ENCODE measurements around the gene ABCB10.
"Not testable (repeated sequence)": the region's sequence is repeated elsewhere in the genome, so short reads cannot be mapped to it uniquely, and the experiment has no call there.

Gene ABCB10

GRCh38 chr1:229479660-229480399 lies 78.7 kb downstream of the ABCB10 start:
- H3K27ac ChIP-seq, result peak overlapping the region; percentile 56
- H3K4me3 ChIP-seq, result no peak overlapping the region
- peaks cover 81% of the 10 kb centered on the region for H3K36me3 ChIP-seq
- no peak for TF ChIP-seq Cebpa-rat (IDR thresholded peaks at IDR 0.05)
- H3K9ac ChIP-seq, result no peak overlapping the region; the same call in 1 of the 2 replicates
- no peaks in the 10 kb centered on the region for H3K27me3 ChIP-seq
- H3K4me2 ChIP-seq, result peak overlapping the region; percentile 62
- H4K20me1 ChIP-seq, result peaks cover 5% of the 10 kb centered on the region; the same call in 1 of the 2 replicates
- H3K4me1 ChIP-seq, result peaks cover 34% of the 10 kb centered on the region
- no peaks in the 10 kb centered on the region for H3K9me3 ChIP-seq

DNA sequence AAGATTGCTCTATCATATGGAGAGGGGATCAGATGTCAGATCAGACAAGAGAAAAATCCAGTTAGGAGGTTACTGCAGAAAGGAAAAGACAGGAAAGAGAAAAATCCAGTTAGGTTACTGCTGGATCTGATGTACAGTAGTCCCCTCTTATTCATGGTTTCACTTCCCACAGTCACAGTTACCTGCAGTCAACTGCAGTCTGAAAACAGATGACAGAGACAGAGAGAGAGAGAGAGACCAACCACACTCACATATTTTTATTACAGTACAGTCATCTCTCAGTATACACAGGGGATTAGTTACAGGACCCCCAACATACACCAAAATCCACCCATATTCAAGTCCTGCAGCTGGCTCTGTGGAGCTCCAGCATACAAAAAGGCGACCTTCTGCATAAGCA lies 79.7 kb downstream of the ABCB10 start:
- Histone ChIP-seq H3K9ac (no peak overlapping the region), H4K20me1 (no peaks in the 10 kb centered on the region), H3K4me3 (no peak overlapping the region), H3K4me2 (no peak overlapping the region), H3K27ac (0 out of 2 replicates have a peak overlapping the region, but pooled peaks have one; percentile 2), H3K4me1 (peaks cover 34% of the 10 kb centered on the region), H3K36me3 (peaks cover 85% of the 10 kb centered on the region), H3K27me3 (no peaks in the 10 kb centered on the region), H3K9me3 (no peaks in the 10 kb centered on the region)
- no peak for TF ChIP-seq Cebpa-rat (IDR thresholded peaks at IDR 0.05)

DNA sequence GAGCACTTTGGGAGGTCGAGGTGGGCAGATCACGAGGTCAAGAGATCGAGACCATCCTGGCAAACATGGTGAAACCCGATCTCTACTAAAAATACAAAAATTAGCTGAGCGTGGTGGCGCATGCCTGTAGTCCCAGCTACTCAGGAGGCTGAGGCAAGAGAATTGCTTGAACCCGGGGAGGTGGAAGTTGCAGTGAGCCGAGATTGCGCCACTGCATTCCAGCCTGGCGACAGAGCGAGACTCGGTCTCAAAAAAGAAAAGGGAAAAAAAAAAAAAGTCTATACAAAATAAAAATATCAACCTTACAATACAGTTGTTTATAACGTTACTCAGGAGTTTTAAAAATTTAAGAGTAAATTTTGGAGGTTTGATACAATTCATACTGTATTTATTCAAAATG lies 82.6 kb downstream of the ABCB10 start:
- H3K4me3 ChIP-seq, H3K9me3 ChIP-seq, H3K4me2 ChIP-seq, H3K27me3 ChIP-seq, H4K20me1 ChIP-seq, H3K9ac ChIP-seq, H3K27ac ChIP-seq: not testable (repeated sequence)
- Histone ChIP-seq H3K4me1 (peaks cover 24% of the 10 kb centered on the region), H3K36me3 (peaks cover 84% of the 10 kb centered on the region)

DNA sequence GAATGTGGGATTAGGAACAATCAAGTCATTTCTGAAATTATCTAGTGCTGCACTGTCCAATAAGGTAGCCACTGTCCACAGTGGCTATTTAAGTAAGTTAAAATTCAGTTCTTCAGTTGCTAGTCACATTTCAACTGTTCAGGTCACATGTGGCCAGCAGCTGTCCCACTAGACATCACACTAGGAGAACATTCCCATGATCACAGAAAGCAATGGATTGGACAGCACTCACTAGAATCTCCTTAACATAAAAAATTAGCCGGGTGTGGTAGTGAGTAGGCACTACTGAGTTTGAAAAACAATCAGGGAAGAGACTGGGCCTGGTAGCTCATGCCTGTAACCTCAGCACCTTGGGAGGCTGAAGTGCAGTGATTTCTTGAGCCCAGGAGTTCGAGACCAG lies 84.0 kb downstream of the ABCB10 start:
- Histone ChIP-seq H3K36me3 (peaks cover 95% of the 10 kb centered on the region), H3K4me2 (no peak overlapping the region), H3K27ac (no peak overlapping the region), H3K9ac (no peak overlapping the region), H3K9me3 (no peaks in the 10 kb centered on the region), H3K27me3 (no peaks in the 10 kb centered on the region), H4K20me1 (no peaks in the 10 kb centered on the region), H3K4me3 (no peak overlapping the region), H3K4me1 (peaks cover 11% of the 10 kb centered on the region)
- TF ChIP-seq Cebpa-rat (IDR thresholded peaks at IDR 0.05), result no peak

DNA sequence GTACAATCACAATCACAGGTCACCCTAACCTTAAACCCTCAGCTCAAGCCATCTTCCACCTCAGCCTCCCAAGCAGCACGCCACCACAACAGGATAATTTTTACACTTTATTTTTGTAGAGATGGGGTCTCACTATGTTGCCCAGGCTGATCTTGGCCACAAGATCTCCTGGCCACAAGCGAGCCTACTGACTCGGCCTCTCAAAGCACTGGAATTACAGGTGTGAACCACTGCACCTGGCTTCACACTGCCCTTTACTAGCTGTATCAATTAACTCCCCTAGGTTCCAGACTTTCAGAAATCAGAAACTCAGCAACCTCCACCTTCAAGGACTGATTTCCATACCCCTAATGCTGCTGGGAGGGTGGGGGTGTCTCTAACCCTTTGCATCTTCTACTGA lies 87.3 kb downstream of the ABCB10 start:
- no peaks in the 10 kb centered on the region for H3K27me3 ChIP-seq
- no peaks in the 10 kb centered on the region for H3K4me1 ChIP-seq
- peaks cover 95% of the 10 kb centered on the region for H3K36me3 ChIP-seq
- H3K27ac ChIP-seq, result no peak overlapping the region
- no peak overlapping the region for H3K4me3 ChIP-seq
- H3K9me3 ChIP-seq, result no peaks in the 10 kb centered on the region
- no peak overlapping the region for H3K9ac ChIP-seq
- no peak overlapping the region for H3K4me2 ChIP-seq
- TF ChIP-seq Cebpa-rat (IDR thresholded peaks at IDR 0.05), result no peak
- H4K20me1 ChIP-seq, result peaks cover 8% of the 10 kb centered on the region

DNA sequence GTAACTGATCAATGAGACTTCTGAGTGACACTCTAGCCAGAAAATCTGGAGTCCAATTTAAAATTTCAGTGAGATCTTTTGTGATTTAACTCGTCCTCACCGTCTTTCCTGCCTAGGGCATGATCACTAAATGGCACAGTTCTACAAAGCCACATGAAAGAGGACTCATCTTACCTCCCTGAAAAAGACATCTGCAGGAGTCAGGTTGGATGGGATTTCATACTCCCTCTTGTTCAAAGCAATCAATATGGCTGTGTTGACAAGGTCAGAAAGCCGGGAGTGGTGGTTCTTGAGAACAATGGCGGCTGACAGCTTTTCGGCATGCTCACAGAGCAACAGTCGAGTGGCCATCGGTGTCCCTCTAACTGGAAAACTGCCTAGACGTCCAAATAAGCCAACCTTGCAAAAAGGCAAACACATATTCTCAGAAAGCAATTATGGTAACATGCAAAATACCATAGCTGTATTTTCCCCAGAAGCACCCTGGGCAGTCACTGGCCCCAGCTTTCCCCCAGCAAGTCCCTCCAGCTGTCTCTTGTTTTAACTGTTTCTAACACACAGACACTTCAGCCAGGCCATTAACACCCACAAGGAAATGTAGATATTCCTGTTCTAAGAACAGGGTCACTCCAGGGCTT lies 88.0 kb downstream of the ABCB10 start:
- Histone ChIP-seq H3K36me3 (peaks cover 95% of the 10 kb centered on the region), H3K9me3 (no peaks in the 10 kb centered on the region), H3K4me2 (no peak overlapping the region), H3K27ac (no peak overlapping the region), H3K27me3 (no peaks in the 10 kb centered on the region), H4K20me1 (peaks cover 8% of the 10 kb centered on the region), H3K4me3 (no peak overlapping the region), H3K9ac (no peak overlapping the region), H3K4me1 (no peaks in the 10 kb centered on the region)
- TF ChIP-seq Cebpa-rat (IDR thresholded peaks at IDR 0.05), result no peak

DNA sequence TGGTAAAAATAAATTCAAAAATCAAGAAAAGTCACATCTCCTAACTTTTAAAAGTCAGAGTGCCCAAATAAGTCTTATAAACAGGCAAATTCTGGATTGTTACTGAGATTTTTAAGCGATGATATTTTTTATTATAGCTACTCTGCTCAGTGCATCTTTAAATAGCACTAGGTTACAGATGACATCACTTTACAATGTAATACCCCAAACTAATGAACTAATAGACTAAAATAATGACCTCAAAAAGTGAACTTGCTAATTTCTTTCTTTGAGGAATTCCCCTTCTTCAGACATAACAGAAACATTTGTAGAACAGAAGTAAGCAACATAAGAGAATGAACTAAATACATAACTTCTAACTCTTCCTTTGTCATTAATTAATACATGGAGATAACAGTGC lies 91.6 kb downstream of the ABCB10 start:
- Histone ChIP-seq H3K4me1 (no peaks in the 10 kb centered on the region), H3K4me2 (no peak overlapping the region), H3K9me3 (no peaks in the 10 kb centered on the region), H3K36me3 (peaks cover 95% of the 10 kb centered on the region), H3K27me3 (no peaks in the 10 kb centered on the region), H3K4me3 (no peak overlapping the region), H3K27ac (no peak overlapping the region), H4K20me1 (peaks cover 8% of the 10 kb centered on the region), H3K9ac (no peak overlapping the region)
- no peak for TF ChIP-seq Cebpa-rat (IDR thresholded peaks at IDR 0.05)
